Gastrocnemius medialis (tissue), 4 donors: ENCODE measurements around the gene PSMG4. TPM values are rescaled to one million over a fixed set of nuclear protein-coding genes. Genes with fewer than 3 reads are reported as not detected.

Experiments
- ATAC-seq, 2 donors: fragments of 150-250 bp; one replicate each; pipeline ENCODE4 v1.9.1; 2016
- DNase-seq, 2 donors: peaks; one replicate each; pipeline ENCODE4 v3.0.0-alpha.2; 2019
- H3K27ac ChIP-seq, 4 donors: fragments of 200-600 bp; sonication (generic); 1 replicate in 1 of 4; 2 replicates in 3 of 4; pipeline ENCODE4 v1.5.1; 2016 to 2018; ENCODE audit warnings: mild to moderate bottlenecking in 2 of 4, moderate library complexity in 1 of 4
- H3K27me3 ChIP-seq, 3 donors: fragments of 200-600 bp; sonication (generic) in 2 of 3; 1 replicate in 1 of 3; 2 replicates in 2 of 3; pipeline versions ENCODE4 v1.5.1 to v1.6.0; 2016 to 2019; ENCODE audit warnings: mild to moderate bottlenecking in 1 of 3, moderate library complexity in 1 of 3
- H3K36me3 ChIP-seq, 2 donors: fragments of 200-600 bp; sonication (generic) in 1 of 2; one replicate each; pipeline ENCODE4 v1.5.1; 2017 to 2018
- H3K4me1 ChIP-seq, 2 donors: fragments of 200-600 bp; sonication (generic) in 1 of 2; one replicate each; pipeline ENCODE4 v1.5.1; 2016 to 2017; ENCODE audit warnings: mild to moderate bottlenecking in 2 of 2
- H3K4me3 ChIP-seq, 4 donors: fragments of 200-600 bp; sonication (generic) in 3 of 4; 1 replicate in 1 of 4; 2 replicates in 3 of 4; pipeline ENCODE4 v1.5.1; 2016 to 2019; ENCODE audit warnings: mild to moderate bottlenecking in 2 of 4
- H3K9me3 ChIP-seq, 3 donors: fragments of 200-600 bp; sonication (generic) in 2 of 3; 1 replicate in 1 of 3; 2 replicates in 2 of 3; pipeline ENCODE4 v1.5.1; 2016 to 2019
- CTCF ChIP-seq, 5 experiments: fragments of 450-650 bp in 3 of 5; fragments of 200-600 bp in 2 of 5; sonication (generic) in 2 of 5; IDR thresholded peaks in 4 of 5; conservative IDR thresholded peaks in 1 of 5; 1 replicate in 4 of 5; 2 replicates in 1 of 5; pipeline ENCODE4 v1.5.1; 2016 to 2019; ENCODE audit warnings: antibody characterized with exemption in 5 of 5, mild to moderate bottlenecking in 3 of 5, moderate library complexity in 3 of 5
- POLR2A ChIP-seq, 2 donors: fragments of 450-650 bp; IDR thresholded peaks; one replicate each; pipeline ENCODE4 v1.6.1; 2017; ENCODE audit warnings: antibody characterized with exemption in 2 of 2, mild to moderate bottlenecking in 2 of 2, moderate library complexity in 2 of 2
- in situ Hi-C, 4 donors: fragments of 200-750 bp; cut with MboI; loops; one replicate each; pipeline versions ENCODE4 v1.15.0 to v1.8.0; 2017; ENCODE audit warnings: low sequenced_read_pairs in 4 of 4
- intact Hi-C: fragments of 100-400 bp; cut with DNase I; formaldehyde crosslinking; loops from one replicate; pipeline ENCODE4 v1.15.1; 2023; ENCODE audit warnings: low total_unique reads
- total RNA-seq, 4 donors: library from RNA; depleted of rRNA; stranded (reverse); fragments of >200 nt; gene quantifications; one replicate each; pipeline versions ENCODE4 v1.1.0 to v1.2.3, GENCODE V29; 2016

Gene PSMG4
- total RNA-seq, 4 donors from 2014 or later: 16.4 to 27.6 (median 22.0) TPM

- Histone ChIP-seq H3K4me1 (peaks cover 7 to 12% of the 10 kb centered on the region in 2 donors), H3K4me3 (no peak overlapping the region), H3K27ac (no peak overlapping the region), H3K27me3 (no peaks in the 10 kb centered on the region), H3K9me3 (no peaks in the 10 kb centered on the region), H3K36me3 (no peaks in the 10 kb centered on the region)
- in situ Hi-C loops (loop anchor here (25.0 kb wide), 2 partner anchors 169 to 719 kb away; partner anchors contain the start of gene SLC22A23 (in 4 of the 4)), intact Hi-C loops (no loop called here)
- DNase-seq (peak in 1 of 2 donors; percentile 8), ATAC-seq (no peak)
- TF ChIP-seq CTCF (IDR thresholded peaks at IDR 0.05 in 4 of 5, conservative IDR thresholded peaks at IDR 0.05 in 1 of 5) (no peak), POLR2A (IDR thresholded peaks at IDR 0.05) (no peak)
These were observed 34.8 kb downstream of the PSMG4 start for GRCh38 chr6:3293271-3294155.

- in situ Hi-C loops: loop anchor here (25.0 kb wide), 2 partner anchors 168 to 718 kb away; partner anchors contain the start of gene SLC22A23 (in 4 of the 4)
- TF ChIP-seq POLR2A (IDR thresholded peaks at IDR 0.05): no peak
- TF ChIP-seq CTCF (IDR thresholded peaks at IDR 0.05 in 4 of 5, conservative IDR thresholded peaks at IDR 0.05 in 1 of 5): no peak
- DNase-seq: peak in 1 of 2 donors; percentile 7
These were observed 35.6 kb downstream of the PSMG4 start for GRCh38 chr6:3294396-3294795.

GRCh38 chr6:3294921-3295871 lies 36.4 kb downstream of the PSMG4 start:
- Histone ChIP-seq H3K27ac (peak overlapping the region; percentile 56 to 72 (median 63)), H3K27me3 (no peaks in the 10 kb centered on the region), H3K4me1 (peaks cover 7 to 12% of the 10 kb centered on the region in 2 donors), H3K36me3 (no peaks in the 10 kb centered on the region), H3K4me3 (no peak overlapping the region), H3K9me3 (no peaks in the 10 kb centered on the region)
- in situ Hi-C loops: loop anchor here (25.0 kb wide), 2 partner anchors 167 to 717 kb away; partner anchors contain the start of gene SLC22A23 (in 4 of the 4)
- peak; percentile 96 to 97 for ATAC-seq
- TF ChIP-seq POLR2A (IDR thresholded peaks at IDR 0.05) (no peak), CTCF (IDR thresholded peaks at IDR 0.05 in 4 of 5, conservative IDR thresholded peaks at IDR 0.05 in 1 of 5) (peak; percentile 44 to 61 (median 51))
- intact Hi-C loops: loop anchor here (5.0 kb wide), 3 partner anchors 52 to 162 kb away; partner anchors contain the start of gene SLC22A23
- DNase-seq: peak; percentile 91 to 93

More at GRCh38 chr6:3294396-3294795, 35.6 kb downstream of the PSMG4 start:
- H3K9me3 ChIP-seq: no peaks in the 10 kb centered on the region
- peaks cover 7 to 12% of the 10 kb centered on the region in 2 donors for H3K4me1 ChIP-seq
- no peak for ATAC-seq
- H3K36me3 ChIP-seq: no peaks in the 10 kb centered on the region
- H3K27me3 ChIP-seq: no peaks in the 10 kb centered on the region
- H3K27ac ChIP-seq: no peak overlapping the region
- intact Hi-C loops: no loop called here
- H3K4me3 ChIP-seq: no peak overlapping the region

- no peak for TF ChIP-seq CTCF (IDR thresholded peaks at IDR 0.05 in 4 of 5, conservative IDR thresholded peaks at IDR 0.05 in 1 of 5)
- in situ Hi-C loops (loop anchor here (25.0 kb wide), 2 partner anchors 166 to 716 kb away; partner anchors contain the start of gene SLC22A23 (in 4 of the 4)), intact Hi-C loops (loop anchor here (5.0 kb wide), 3 partner anchors 51 to 161 kb away; partner anchors contain the start of gene SLC22A23)
- DNase-seq (no peak), ATAC-seq (no peak)
- no peaks in the 10 kb centered on the region for H3K36me3 ChIP-seq
- H3K27ac ChIP-seq: peak overlapping the region; percentile 38 to 72 (median 58)
- H3K4me1 ChIP-seq: peaks cover 7 to 12% of the 10 kb centered on the region in 2 donors
- no peaks in the 10 kb centered on the region for H3K9me3 ChIP-seq
- H3K4me3 ChIP-seq: no peak overlapping the region
- no peaks in the 10 kb centered on the region for H3K27me3 ChIP-seq
These were observed 37.3 kb downstream of the PSMG4 start for GRCh38 chr6:3296078-3296477.
